GM06990 (cell line): ENCODE data around the gene KCTD3.

ENCODE experiments used
- DNase-seq: peaks from one replicate; pipeline ENCODE4 v3.0.0-alpha.2; 2011; ENCODE audit not compliant: insufficient read length; ENCODE audit errors: extremely low read depth
- H3K27me3 ChIP-seq: replicated peaks from 2 replicates; pipeline ENCODE4 v1.6.0; 2011; ENCODE audit warnings: low read length; ENCODE audit not compliant: control insufficient read depth, insufficient read depth
- H3K36me3 ChIP-seq: 2 replicates; pipeline ENCODE4 v1.5.1; 2011; ENCODE audit warnings: low read length; ENCODE audit not compliant: control insufficient read depth, insufficient read depth
- H3K4me3 ChIP-seq: replicated peaks from 2 replicates; pipeline ENCODE4 v1.5.1; 2011; ENCODE audit warnings: low read depth, mild to moderate bottlenecking, control low read depth, low read length
- TF ChIP-seq, protein P1 (sequence below): IDR thresholded peaks from 2 replicates; pipeline ENCODE4 v1.5.1; 2011; ENCODE audit warnings: low read length, control low read depth, mild to moderate bottlenecking, inconsistent platforms; ENCODE audit not compliant: insufficient read depth, poor library complexity, severe bottlenecking

Gene KCTD3

DNA sequence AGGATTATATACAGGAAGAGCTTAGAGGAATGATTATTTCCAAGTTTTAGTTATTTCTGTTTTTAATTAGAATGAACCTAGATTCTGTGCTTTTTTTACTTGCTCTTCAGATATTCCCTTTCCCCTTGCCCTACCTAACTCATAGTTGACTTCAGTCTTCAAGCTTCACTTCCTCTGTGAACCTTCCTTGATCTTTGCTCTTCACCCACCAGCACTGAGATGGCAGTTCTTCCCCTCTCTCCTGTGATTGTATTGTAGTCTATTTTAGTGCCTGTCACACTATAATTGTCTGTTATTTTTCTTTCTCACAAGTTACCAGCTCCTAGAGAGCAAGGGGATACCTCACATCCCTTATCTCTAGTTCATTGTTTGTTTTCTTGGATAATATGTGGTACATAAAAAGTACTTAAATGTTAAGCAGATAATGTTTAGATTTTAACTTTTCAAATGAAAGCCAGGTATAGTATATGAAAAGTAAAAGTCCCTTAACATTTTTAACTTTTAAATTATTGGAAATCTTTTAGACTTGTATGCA lies 33.2 kb downstream of the KCTD3 start:
- Histone ChIP-seq H3K36me3 (no peaks in the 10 kb centered on the region; the same call in 1 of the 2 replicates), H3K27me3 (no peaks in the 10 kb centered on the region), H3K4me3 (no peak overlapping the region)
- DNase-seq, result no peak
- TF ChIP-seq, protein P1, sequence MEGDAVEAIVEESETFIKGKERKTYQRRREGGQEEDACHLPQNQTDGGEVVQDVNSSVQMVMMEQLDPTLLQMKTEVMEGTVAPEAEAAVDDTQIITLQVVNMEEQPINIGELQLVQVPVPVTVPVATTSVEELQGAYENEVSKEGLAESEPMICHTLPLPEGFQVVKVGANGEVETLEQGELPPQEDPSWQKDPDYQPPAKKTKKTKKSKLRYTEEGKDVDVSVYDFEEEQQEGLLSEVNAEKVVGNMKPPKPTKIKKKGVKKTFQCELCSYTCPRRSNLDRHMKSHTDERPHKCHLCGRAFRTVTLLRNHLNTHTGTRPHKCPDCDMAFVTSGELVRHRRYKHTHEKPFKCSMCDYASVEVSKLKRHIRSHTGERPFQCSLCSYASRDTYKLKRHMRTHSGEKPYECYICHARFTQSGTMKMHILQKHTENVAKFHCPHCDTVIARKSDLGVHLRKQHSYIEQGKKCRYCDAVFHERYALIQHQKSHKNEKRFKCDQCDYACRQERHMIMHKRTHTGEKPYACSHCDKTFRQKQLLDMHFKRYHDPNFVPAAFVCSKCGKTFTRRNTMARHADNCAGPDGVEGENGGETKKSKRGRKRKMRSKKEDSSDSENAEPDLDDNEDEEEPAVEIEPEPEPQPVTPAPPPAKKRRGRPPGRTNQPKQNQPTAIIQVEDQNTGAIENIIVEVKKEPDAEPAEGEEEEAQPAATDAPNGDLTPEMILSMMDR, result no peak

DNA sequence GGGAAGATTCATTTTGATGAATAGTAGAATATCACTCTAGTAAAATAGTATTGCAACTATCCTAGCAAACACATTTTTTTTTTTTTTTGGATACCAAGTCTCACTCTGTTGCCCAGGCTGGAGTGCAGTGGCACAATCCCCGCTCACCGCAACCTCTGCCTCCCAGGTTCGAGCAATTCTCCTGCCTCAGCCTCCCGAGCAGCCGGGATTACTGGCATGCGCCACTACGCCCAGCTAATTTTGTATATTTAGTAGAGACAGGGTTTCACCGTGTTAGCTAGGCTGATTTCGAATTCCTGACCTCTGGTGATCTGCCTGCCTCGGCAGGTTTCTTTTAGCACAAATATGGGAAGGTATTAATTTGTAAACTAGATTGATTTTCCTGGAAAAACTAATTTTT lies 33.8 kb downstream of the KCTD3 start:
- TF ChIP-seq, protein P1, result no peak
- H3K4me3 ChIP-seq, result no peak overlapping the region
- no peak for DNase-seq
- no peaks in the 10 kb centered on the region for H3K27me3 ChIP-seq
- H3K36me3 ChIP-seq, result no peaks in the 10 kb centered on the region; the same call in 1 of the 2 replicates

DNA sequence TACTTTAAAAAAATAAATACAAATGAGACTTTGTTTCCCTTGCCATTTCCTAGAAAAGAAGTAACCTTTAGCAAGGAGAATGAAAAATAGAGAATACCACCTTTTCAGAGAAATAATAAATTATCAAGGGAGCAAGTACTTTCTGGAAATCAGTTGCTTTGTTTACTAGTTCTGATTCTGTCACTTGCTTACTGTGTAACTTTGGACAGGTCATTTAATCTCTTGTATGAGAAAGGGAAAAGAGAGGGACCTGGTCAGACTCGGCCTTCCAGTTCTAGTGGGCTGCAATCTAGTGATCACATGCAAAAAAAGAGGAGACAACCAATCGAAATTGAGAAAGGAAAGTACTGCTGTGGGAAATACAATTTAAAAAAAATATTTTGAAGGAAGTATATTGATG lies 34.2 kb downstream of the KCTD3 start:
- DNase-seq, result no peak
- Histone ChIP-seq H3K36me3 (no peaks in the 10 kb centered on the region), H3K27me3 (no peaks in the 10 kb centered on the region), H3K4me3 (no peak overlapping the region)
- TF ChIP-seq, protein P1, result no peak

GRCh38 chr1:215603319-215603718 lies 36.2 kb downstream of the KCTD3 start:
- Histone ChIP-seq H3K4me3 (no peak overlapping the region), H3K27me3 (no peaks in the 10 kb centered on the region), H3K36me3 (no peaks in the 10 kb centered on the region)
- no peak for DNase-seq
- TF ChIP-seq, protein P1, result no peak

DNA sequence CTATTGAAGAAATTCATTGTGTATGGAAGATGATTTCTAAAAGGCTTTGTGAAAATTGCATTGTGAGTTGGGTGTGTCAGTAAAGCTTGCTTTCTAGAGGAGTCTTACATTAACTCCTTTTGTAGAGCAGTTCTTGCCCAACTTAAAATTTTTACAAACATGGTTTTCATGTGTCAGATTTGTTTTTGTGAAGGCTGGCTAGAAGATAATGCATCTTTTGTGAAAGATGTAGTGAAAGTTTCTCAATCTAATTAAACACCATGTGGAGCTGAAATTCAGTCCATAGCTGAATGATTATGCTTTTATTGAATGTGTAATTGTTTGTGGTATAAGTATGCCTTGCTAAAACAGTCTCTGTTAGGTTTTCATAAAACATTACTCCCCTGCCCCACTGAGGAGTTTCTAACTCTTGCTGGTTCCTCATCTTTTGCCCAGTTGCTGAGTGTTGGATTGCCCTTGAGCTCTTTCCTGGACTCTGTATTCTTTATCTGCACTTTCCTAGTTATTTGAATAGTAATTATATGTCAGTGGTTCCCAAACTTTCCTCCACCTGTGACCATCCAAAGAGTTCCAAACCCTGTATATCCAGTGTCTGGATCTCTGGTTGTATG lies 38.0 kb downstream of the KCTD3 start:
- TF ChIP-seq, protein P1, result no peak
- Histone ChIP-seq H3K36me3 (no peaks in the 10 kb centered on the region; the same call in 1 of the 2 replicates), H3K4me3 (no peak overlapping the region), H3K27me3 (no peaks in the 10 kb centered on the region)
- DNase-seq, result no peak
